Astrocyte (in vitro differentiated cells and primary cell): Measurements from ENCODE around the gene WTAP.

Experiments
- EZH2 ChIP-seq: IDR thresholded peaks from 2 replicates; pipeline ENCODE4 v1.6.1; 2012; ENCODE audit warnings: mild to moderate bottlenecking, low read length, inconsistent platforms; ENCODE audit not compliant: insufficient read depth
- TF ChIP-seq, protein P1 (sequence below): IDR thresholded peaks from 2 replicates; pipeline ENCODE4 v1.5.1; 2011; ENCODE audit warnings: low read depth, mild to moderate bottlenecking, inconsistent platforms, low read length, moderate library complexity; ENCODE audit not compliant: insufficient read depth

DNA sequence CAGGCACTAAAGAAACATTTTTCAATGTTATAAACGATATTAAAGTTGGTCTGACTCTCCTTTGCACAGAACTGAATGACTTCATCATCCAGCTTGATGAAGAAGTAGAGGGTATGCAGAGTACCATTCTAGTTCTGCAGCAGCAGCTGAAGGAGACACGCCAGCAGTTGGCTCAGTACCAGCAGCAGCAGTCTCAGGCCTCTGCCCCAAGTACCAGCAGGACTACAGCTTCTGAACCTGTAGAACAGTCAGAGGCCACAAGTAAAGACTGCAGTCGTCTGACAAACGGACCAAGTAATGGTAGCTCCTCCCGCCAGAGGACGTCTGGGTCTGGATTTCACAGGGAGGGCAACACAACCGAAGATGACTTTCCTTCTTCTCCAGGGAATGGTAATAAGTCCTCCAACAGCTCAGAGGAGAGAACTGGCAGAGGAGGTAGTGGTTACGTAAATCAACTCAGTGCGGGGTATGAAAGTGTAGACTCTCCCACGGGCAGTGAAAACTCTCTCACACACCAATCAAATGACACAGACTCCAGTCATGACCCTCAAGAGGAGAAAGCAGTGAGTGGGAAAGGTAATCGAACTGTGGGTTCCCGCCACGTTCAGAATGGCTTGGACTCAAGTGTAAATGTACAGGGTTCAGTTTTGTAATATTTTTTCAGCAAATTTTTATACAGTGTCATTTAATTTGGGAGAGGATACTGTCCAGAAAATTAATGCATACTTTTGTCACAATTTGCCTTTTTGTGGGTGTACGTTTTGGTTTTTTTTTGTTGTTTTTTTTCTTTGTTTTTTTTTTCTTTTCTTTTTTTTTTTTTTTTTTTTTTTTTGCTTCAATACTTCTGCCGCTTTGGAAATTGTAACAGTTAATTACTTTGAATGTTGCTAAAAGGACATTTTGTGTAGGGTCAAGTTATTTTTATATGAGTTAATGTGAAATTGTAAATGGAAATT, 27.9 kb downstream of the WTAP start:
- TF ChIP-seq, protein P1, sequence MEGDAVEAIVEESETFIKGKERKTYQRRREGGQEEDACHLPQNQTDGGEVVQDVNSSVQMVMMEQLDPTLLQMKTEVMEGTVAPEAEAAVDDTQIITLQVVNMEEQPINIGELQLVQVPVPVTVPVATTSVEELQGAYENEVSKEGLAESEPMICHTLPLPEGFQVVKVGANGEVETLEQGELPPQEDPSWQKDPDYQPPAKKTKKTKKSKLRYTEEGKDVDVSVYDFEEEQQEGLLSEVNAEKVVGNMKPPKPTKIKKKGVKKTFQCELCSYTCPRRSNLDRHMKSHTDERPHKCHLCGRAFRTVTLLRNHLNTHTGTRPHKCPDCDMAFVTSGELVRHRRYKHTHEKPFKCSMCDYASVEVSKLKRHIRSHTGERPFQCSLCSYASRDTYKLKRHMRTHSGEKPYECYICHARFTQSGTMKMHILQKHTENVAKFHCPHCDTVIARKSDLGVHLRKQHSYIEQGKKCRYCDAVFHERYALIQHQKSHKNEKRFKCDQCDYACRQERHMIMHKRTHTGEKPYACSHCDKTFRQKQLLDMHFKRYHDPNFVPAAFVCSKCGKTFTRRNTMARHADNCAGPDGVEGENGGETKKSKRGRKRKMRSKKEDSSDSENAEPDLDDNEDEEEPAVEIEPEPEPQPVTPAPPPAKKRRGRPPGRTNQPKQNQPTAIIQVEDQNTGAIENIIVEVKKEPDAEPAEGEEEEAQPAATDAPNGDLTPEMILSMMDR: no peak
- no peak for TF ChIP-seq EZH2
